ENCODE measurements around the gene CD44. TPM values are rescaled to one million over a fixed set of nuclear protein-coding genes. Genes with fewer than 3 reads are reported as not detected.

CD44 gene
- polyA plus RNA-seq, 1 donor from 2014 or later: 0.77 TPM

GRCh38 chr11:35235157-35235468, 96.1 kb downstream of the CD44 start:
- Histone ChIP-seq H4K20me1 (ENCODE audit: insufficient read depth) (no peaks in the 10 kb centered on the region), H3F3A (ENCODE audit: insufficient read depth, low read length, poor library complexity, severe bottlenecking) (no peaks in the 10 kb centered on the region), H3K9me2 (ENCODE audit: insufficient read depth, low read length) (no peaks in the 10 kb centered on the region), H3K4me2 (ENCODE audit: low read length) (no peak overlapping the region), H3K9ac (ENCODE audit: low read length) (no peak overlapping the region), H3K36me3 (ENCODE audit: insufficient read depth, low read length) (no peaks in the 10 kb centered on the region), H3K27me3 (ENCODE audit: insufficient read depth, low read depth, low read length) (no peaks in the 10 kb centered on the region), H2AFZ (ENCODE audit: low read depth, low read length) (no peak overlapping the region), H3K27ac (ENCODE audit: low read length) (no peak overlapping the region), H3K4me3 (ENCODE audit: low read length) (no peak overlapping the region), H3K9me3 (ENCODE audit: low read length) (no peaks in the 10 kb centered on the region), H3K79me2 (replicated peaks; ENCODE audit: insufficient read depth, low read length) (no peaks in the 10 kb centered on the region)
- TF ChIP-seq REST (IDR thresholded peaks at IDR 0.05; ENCODE audit: borderline replicate concordance) (no peak), CTCF (IDR thresholded peaks at IDR 0.05; ENCODE audit: poor library complexity, severe bottlenecking) (no peak), RAD21 (conservative IDR thresholded peaks at IDR 0.05) (no peak), EZH2 (IDR thresholded peaks at IDR 0.05; ENCODE audit: borderline replicate concordance, insufficient read depth, low read length, poor library complexity, severe bottlenecking) (no peak), EP300 (conservative IDR thresholded peaks at IDR 0.05; ENCODE audit: poor library complexity, severe bottlenecking) (no peak), SMC3 (conservative IDR thresholded peaks at IDR 0.05; ENCODE audit: poor library complexity) (no peak), POLR2AphosphoS5 (IDR thresholded peaks at IDR 0.05) (no peak), MXI1 (conservative IDR thresholded peaks at IDR 0.05; ENCODE audit: poor library complexity, severe bottlenecking) (no peak), TAF1 (IDR thresholded peaks at IDR 0.05; ENCODE audit: low read depth) (no peak)

- H3K27me3 ChIP-seq (ENCODE audit: insufficient read depth, low read depth, low read length): no peaks in the 10 kb centered on the region
- H4K20me1 ChIP-seq (ENCODE audit: insufficient read depth): no peaks in the 10 kb centered on the region
- no peaks in the 10 kb centered on the region for H3K9me3 ChIP-seq (ENCODE audit: low read length)
- no peak overlapping the region for H3K9ac ChIP-seq (ENCODE audit: low read length)
- no peak overlapping the region for H3K4me2 ChIP-seq (ENCODE audit: low read length)
- H3K79me2 ChIP-seq (replicated peaks; ENCODE audit: insufficient read depth, low read length): no peaks in the 10 kb centered on the region
- no peaks in the 10 kb centered on the region for H3K36me3 ChIP-seq (ENCODE audit: insufficient read depth, low read length)
- H3K27ac ChIP-seq (ENCODE audit: low read length): no peak overlapping the region
- no peak for TF ChIP-seq REST (IDR thresholded peaks at IDR 0.05; ENCODE audit: borderline replicate concordance)
- TF ChIP-seq POLR2AphosphoS5 (IDR thresholded peaks at IDR 0.05): no peak
- TF ChIP-seq EZH2 (IDR thresholded peaks at IDR 0.05; ENCODE audit: borderline replicate concordance, insufficient read depth, low read length, poor library complexity, severe bottlenecking): no peak
- no peak for TF ChIP-seq SMC3 (conservative IDR thresholded peaks at IDR 0.05; ENCODE audit: poor library complexity)
- H3K4me3 ChIP-seq (ENCODE audit: low read length): no peak overlapping the region
- H2AFZ ChIP-seq (ENCODE audit: low read depth, low read length): no peak overlapping the region
- H3K9me2 ChIP-seq (ENCODE audit: insufficient read depth, low read length): no peaks in the 10 kb centered on the region
- H3F3A ChIP-seq (ENCODE audit: insufficient read depth, low read length, poor library complexity, severe bottlenecking): no peaks in the 10 kb centered on the region
These were observed 96.5 kb downstream of the CD44 start for GRCh38 chr11:35235498-35235897.
